ENCODE data around the gene SEC31B. TPM values are rescaled to one million over a fixed set of nuclear protein-coding genes. Genes with fewer than 3 reads are reported as not detected.

The SEC31B gene
- total RNA-seq, 2 donors from 2014 or later: 9.0 to 13.6 TPM

DNA sequence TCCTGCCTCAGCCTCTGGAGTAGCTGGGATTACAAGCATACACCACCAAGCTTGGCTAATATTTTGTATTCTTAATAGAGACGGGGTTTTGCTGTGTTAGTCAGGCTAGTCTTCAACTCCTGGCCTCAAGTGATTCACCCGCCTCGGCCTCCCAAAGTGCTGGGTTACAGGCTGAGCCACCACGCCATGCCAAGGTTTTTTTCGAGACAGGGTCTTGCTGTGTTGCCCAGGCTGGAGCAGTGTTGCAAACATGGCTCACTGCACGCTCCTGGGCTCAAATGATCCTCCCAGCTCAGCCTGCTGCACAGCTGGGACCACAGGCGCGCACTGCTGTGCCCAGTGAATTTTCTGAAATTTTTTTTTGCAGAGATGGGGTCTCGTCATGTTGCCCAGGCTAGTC lies 3.3 kb upstream of the SEC31B start:
- TF ChIP-seq, protein P1, sequence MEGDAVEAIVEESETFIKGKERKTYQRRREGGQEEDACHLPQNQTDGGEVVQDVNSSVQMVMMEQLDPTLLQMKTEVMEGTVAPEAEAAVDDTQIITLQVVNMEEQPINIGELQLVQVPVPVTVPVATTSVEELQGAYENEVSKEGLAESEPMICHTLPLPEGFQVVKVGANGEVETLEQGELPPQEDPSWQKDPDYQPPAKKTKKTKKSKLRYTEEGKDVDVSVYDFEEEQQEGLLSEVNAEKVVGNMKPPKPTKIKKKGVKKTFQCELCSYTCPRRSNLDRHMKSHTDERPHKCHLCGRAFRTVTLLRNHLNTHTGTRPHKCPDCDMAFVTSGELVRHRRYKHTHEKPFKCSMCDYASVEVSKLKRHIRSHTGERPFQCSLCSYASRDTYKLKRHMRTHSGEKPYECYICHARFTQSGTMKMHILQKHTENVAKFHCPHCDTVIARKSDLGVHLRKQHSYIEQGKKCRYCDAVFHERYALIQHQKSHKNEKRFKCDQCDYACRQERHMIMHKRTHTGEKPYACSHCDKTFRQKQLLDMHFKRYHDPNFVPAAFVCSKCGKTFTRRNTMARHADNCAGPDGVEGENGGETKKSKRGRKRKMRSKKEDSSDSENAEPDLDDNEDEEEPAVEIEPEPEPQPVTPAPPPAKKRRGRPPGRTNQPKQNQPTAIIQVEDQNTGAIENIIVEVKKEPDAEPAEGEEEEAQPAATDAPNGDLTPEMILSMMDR (conservative IDR thresholded peaks at IDR 0.05): no peak
- no peak overlapping the region for H3K27ac Mint-ChIP-seq
- Histone ChIP-seq H3K36me3 (ENCODE audit: control insufficient read depth, insufficient read depth, low read length) (peaks cover 53% of the 10 kb centered on the region), H3K4me3 (ENCODE audit: low read length) (no peak overlapping the region), H3K27ac (ENCODE audit: low read depth, low read length) (no peak overlapping the region), H3K9me3 (ENCODE audit: control insufficient read depth, low read length) (no peaks in the 10 kb centered on the region), H3K9ac (ENCODE audit: extremely low read depth, low read length, poor library complexity, severe bottlenecking) (no peak overlapping the region), H3K27me3 (ENCODE audit: control insufficient read depth, insufficient read depth, low read length, poor library complexity, severe bottlenecking) (peaks cover 29% of the 10 kb centered on the region), H3K4me1 (ENCODE audit: control insufficient read depth, insufficient read depth, low read length) (peaks cover 4% of the 10 kb centered on the region)
- H3K27me3 Mint-ChIP-seq (ENCODE audit: insufficient read depth): peaks cover 33% of the 10 kb centered on the region
- no peak for DNase-seq
- peaks cover 34% of the 10 kb centered on the region for H3K36me3 Mint-ChIP-seq (ENCODE audit: low read depth)
- H3K9me3 Mint-ChIP-seq: no peaks in the 10 kb centered on the region
- H3K4me1 Mint-ChIP-seq: peaks cover 10% of the 10 kb centered on the region
- H3K4me3 Mint-ChIP-seq: no peak overlapping the region
- 92 to 95% methylated on average over 9 of the region's 9 CpGs for WGBS, 2 experiments (ENCODE audit: insufficient coverage in 1 of 2, insufficient read length in 1 of 2)

DNA sequence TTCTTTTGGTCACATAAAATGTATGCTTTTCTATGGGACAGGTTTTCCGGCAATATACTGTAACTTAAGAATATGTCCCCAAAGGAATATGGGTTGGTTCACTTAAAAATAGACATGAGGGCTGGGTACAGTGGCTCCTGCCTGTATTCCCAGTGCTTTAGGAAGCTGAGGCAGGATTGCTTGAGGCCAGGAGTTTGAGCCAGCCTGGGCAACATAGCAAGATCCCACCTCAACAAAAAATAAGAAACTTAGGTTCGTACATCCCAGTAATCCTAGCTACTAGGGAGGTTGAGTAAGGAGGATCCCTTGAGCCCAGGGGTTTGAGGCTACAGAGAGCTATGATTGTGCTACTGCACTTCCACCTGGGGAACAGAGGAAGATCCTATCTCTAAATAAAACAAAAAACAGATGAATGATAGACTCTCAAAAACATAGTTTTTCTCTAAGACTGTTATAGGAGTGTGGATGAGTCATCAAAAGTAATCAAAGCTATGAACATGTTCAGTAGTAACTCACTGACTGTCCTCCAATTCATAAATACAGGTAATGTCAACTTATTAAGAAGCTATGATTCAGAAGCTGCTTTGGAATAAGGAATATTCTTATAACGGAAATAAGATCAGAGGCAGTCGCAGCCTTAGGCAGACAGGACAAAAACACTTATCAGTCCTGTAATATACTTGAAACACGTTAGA lies 2.6 kb upstream of the SEC31B start:
- H3K36me3 Mint-ChIP-seq (ENCODE audit: low read depth): peaks cover 32% of the 10 kb centered on the region
- Histone ChIP-seq H3K9me3 (ENCODE audit: control insufficient read depth, low read length) (no peaks in the 10 kb centered on the region), H3K4me3 (ENCODE audit: low read length) (no peak overlapping the region), H3K9ac (ENCODE audit: extremely low read depth, low read length, poor library complexity, severe bottlenecking) (no peak overlapping the region), H3K4me1 (ENCODE audit: control insufficient read depth, insufficient read depth, low read length) (peaks cover 4% of the 10 kb centered on the region), H3K36me3 (ENCODE audit: control insufficient read depth, insufficient read depth, low read length) (peaks cover 50% of the 10 kb centered on the region), H3K27me3 (ENCODE audit: control insufficient read depth, insufficient read depth, low read length, poor library complexity, severe bottlenecking) (peaks cover 36% of the 10 kb centered on the region), H3K27ac (ENCODE audit: low read depth, low read length) (no peak overlapping the region)
- H3K27ac Mint-ChIP-seq: no peak overlapping the region
- peaks cover 40% of the 10 kb centered on the region for H3K27me3 Mint-ChIP-seq (ENCODE audit: insufficient read depth)
- DNase-seq: no peak
- TF ChIP-seq, protein P1 (conservative IDR thresholded peaks at IDR 0.05): no peak
- no peak overlapping the region for H3K4me3 Mint-ChIP-seq
- no peaks in the 10 kb centered on the region for H3K9me3 Mint-ChIP-seq
- WGBS, 2 experiments (ENCODE audit: insufficient coverage in 1 of 2, insufficient read length in 1 of 2): 97 to 100% methylated on average over 2 to 5 of the region's 5 CpGs
- H3K4me1 Mint-ChIP-seq: peaks cover 10% of the 10 kb centered on the region

DNA sequence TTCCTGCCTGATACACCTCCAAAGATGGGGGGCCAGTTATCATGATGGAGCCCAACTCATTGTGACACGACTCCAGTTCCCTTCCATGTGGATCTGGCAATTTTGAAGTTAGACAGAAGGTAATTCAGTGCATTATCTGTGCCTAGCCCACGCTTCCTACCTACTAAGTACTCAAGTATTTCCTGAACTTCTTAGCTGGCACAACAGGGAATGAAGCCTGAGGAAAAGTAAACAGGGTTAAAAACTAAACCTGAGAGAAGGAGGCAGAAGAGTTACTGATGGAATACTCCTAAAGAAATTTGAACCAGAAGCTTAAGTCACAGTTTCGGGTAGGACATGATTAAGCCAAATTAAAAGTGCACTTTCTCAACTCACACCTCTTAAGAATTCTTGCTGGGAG lies 1.1 kb upstream of the SEC31B start:
- peaks cover 23% of the 10 kb centered on the region for H3K36me3 Mint-ChIP-seq (ENCODE audit: low read depth)
- H3K9ac ChIP-seq (ENCODE audit: extremely low read depth, low read length, poor library complexity, severe bottlenecking): no peak overlapping the region
- peaks cover 36% of the 10 kb centered on the region for H3K36me3 ChIP-seq (ENCODE audit: control insufficient read depth, insufficient read depth, low read length)
- no peak for DNase-seq
- H3K27me3 ChIP-seq (ENCODE audit: control insufficient read depth, insufficient read depth, low read length, poor library complexity, severe bottlenecking): peaks cover 44% of the 10 kb centered on the region
- H3K4me3 Mint-ChIP-seq: no peak overlapping the region
- TF ChIP-seq, protein P1 (conservative IDR thresholded peaks at IDR 0.05): no peak
- no peak overlapping the region for H3K27ac ChIP-seq (ENCODE audit: low read depth, low read length)
- H3K27me3 Mint-ChIP-seq (ENCODE audit: insufficient read depth): peaks cover 49% of the 10 kb centered on the region
- H3K9me3 Mint-ChIP-seq: no peaks in the 10 kb centered on the region
- H3K9me3 ChIP-seq (ENCODE audit: control insufficient read depth, low read length): no peaks in the 10 kb centered on the region
- no peak overlapping the region for H3K27ac Mint-ChIP-seq
- H3K4me1 ChIP-seq (ENCODE audit: control insufficient read depth, insufficient read depth, low read length): peaks cover 4% of the 10 kb centered on the region
- WGBS, 2 experiments (ENCODE audit: insufficient coverage in 1 of 2, insufficient read length in 1 of 2): 81 to 100% methylated on average over 1 to 3 of the region's 3 CpGs
- H3K4me1 Mint-ChIP-seq: peaks cover 10% of the 10 kb centered on the region
- H3K4me3 ChIP-seq (ENCODE audit: low read length): no peak overlapping the region
